H9 (cell line): ENCODE results near the gene SMC3. TPM values are rescaled to one million over a fixed set of nuclear protein-coding genes. Genes with fewer than 3 reads are reported as not detected.
A peak's percentile ranks its signal among the peaks of the same experiment; 100 is the strongest.

Source experiments
- DNase-seq: peaks from one replicate; pipeline ENCODE4 v3.0.0-alpha.2; 2017
- H2AFZ ChIP-seq: one replicate; pipeline ENCODE4 v1.6.1; 2013; ENCODE audit warnings: mild to moderate bottlenecking, low read length, control low read depth, moderate library complexity
- H2AK5ac ChIP-seq: 2 replicates; pipeline ENCODE4 v1.6.1; 2013; ENCODE audit warnings: low read length, control low read depth, mixed read lengths; ENCODE audit not compliant: insufficient read length
- H2BK120ac ChIP-seq: one replicate; pipeline ENCODE4 v1.6.1; 2013; ENCODE audit warnings: low read depth, mild to moderate bottlenecking, low read length, control low read depth, inconsistent platforms; ENCODE audit not compliant: poor library complexity, severe bottlenecking
- H2BK12ac ChIP-seq: 2 replicates; pipeline ENCODE4 v1.6.1; 2013; ENCODE audit warnings: low read length, control low read depth, mixed read lengths, low read depth; ENCODE audit not compliant: insufficient read length
- H2BK15ac ChIP-seq: 2 replicates; pipeline ENCODE4 v1.6.1; 2013; ENCODE audit warnings: low read depth, low read length, control low read depth
- H2BK20ac ChIP-seq: one replicate; pipeline ENCODE4 v1.6.1; 2013; ENCODE audit warnings: low read depth, mild to moderate bottlenecking, low read length, control low read depth, inconsistent platforms; ENCODE audit not compliant: poor library complexity, severe bottlenecking
- H2BK5ac ChIP-seq: 2 replicates; pipeline ENCODE4 v1.6.1; 2013; ENCODE audit warnings: low read length, control low read depth, mixed read lengths; ENCODE audit not compliant: insufficient read length
- H3K14ac ChIP-seq: 2 replicates; pipeline ENCODE4 v1.6.1; 2013; ENCODE audit warnings: low read length, control low read depth; ENCODE audit not compliant: insufficient read depth
- H3K18ac ChIP-seq: 2 replicates; pipeline ENCODE4 v1.6.1; 2013; ENCODE audit warnings: low read depth, mild to moderate bottlenecking, mixed read lengths, low read length, control low read depth; ENCODE audit not compliant: insufficient read length
- H3K23ac ChIP-seq: 2 replicates; pipeline ENCODE4 v1.6.1; 2013; ENCODE audit warnings: low read length, control low read depth, mixed read lengths, low read depth; ENCODE audit not compliant: insufficient read length
- H3K23me2 ChIP-seq: 2 replicates; pipeline ENCODE4 v1.6.1; 2013; ENCODE audit warnings: low read depth, mild to moderate bottlenecking, mixed read lengths, low read length, control low read depth; ENCODE audit not compliant: insufficient read length, poor library complexity, severe bottlenecking
- H3K27ac ChIP-seq: 2 replicates; pipeline ENCODE4 v1.5.1; 2013; ENCODE audit warnings: low read length, control low read depth, mixed read lengths, low read depth; ENCODE audit not compliant: insufficient read length
- H3K27me3 ChIP-seq: 2 replicates; pipeline ENCODE4 v1.6.1; 2013; ENCODE audit warnings: low read length, control low read depth, inconsistent platforms; ENCODE audit not compliant: insufficient read depth
- H3K4ac ChIP-seq: 2 replicates; pipeline ENCODE4 v1.6.1; 2013; ENCODE audit warnings: low read depth, mild to moderate bottlenecking, control low read depth, inconsistent platforms, low read length, moderate library complexity
- H3K4me1 ChIP-seq: 2 replicates; pipeline ENCODE4 v1.6.1; 2013; ENCODE audit warnings: low read length, control low read depth, inconsistent platforms; ENCODE audit not compliant: insufficient read depth
- H3K4me2 ChIP-seq: 2 replicates; pipeline ENCODE4 v1.6.1; 2013; ENCODE audit warnings: low read length, control low read depth, mixed read lengths; ENCODE audit not compliant: insufficient read length, insufficient read depth
- H3K56ac ChIP-seq: 2 replicates; pipeline ENCODE4 v1.6.1; 2013; ENCODE audit warnings: low read depth, mild to moderate bottlenecking, mixed read lengths, low read length, control low read depth; ENCODE audit not compliant: insufficient read length
- H3K79me1 ChIP-seq: 2 replicates; pipeline ENCODE4 v1.6.1; 2013; ENCODE audit warnings: low read depth, mild to moderate bottlenecking, moderate library complexity, low read length, control low read depth, inconsistent platforms; ENCODE audit not compliant: insufficient read depth, poor library complexity, severe bottlenecking
- H3K79me2 ChIP-seq: 2 replicates; pipeline ENCODE4 v1.6.1; 2013; ENCODE audit warnings: low read length, control low read depth, inconsistent platforms; ENCODE audit not compliant: insufficient read depth
- H3K9ac ChIP-seq: 2 replicates; pipeline ENCODE4 v1.6.1; 2013; ENCODE audit warnings: low read length, control low read depth, mixed read lengths; ENCODE audit not compliant: insufficient read length; ENCODE audit errors: extremely low read depth
- H3K9me3 ChIP-seq: one replicate; pipeline ENCODE4 v1.6.1; 2013; ENCODE audit warnings: low read depth, low read length, inconsistent platforms; ENCODE audit not compliant: control insufficient read depth
- H3T11ph ChIP-seq: one replicate; pipeline ENCODE4 v1.6.1; 2013; ENCODE audit warnings: mild to moderate bottlenecking, low read length, control low read depth, inconsistent platforms
- H4K20me1 ChIP-seq: one replicate; pipeline ENCODE4 v1.6.1; 2013; ENCODE audit not compliant: control insufficient read depth, insufficient read length, insufficient read depth
- H4K5ac ChIP-seq: 2 replicates; pipeline ENCODE4 v1.6.1; 2013; ENCODE audit warnings: low read depth, mild to moderate bottlenecking, mixed read lengths, low read length, control low read depth; ENCODE audit not compliant: insufficient read length
- H4K8ac ChIP-seq: replicated peaks from 2 replicates; pipeline ENCODE4 v1.6.1; 2013; ENCODE audit warnings: low read length, control low read depth, mixed read lengths, low read depth; ENCODE audit not compliant: insufficient read length
- H4K91ac ChIP-seq: 2 replicates; pipeline ENCODE4 v1.6.1; 2013; ENCODE audit warnings: low read depth, mild to moderate bottlenecking, moderate library complexity, mixed read lengths, low read length, control low read depth; ENCODE audit not compliant: insufficient read length
- H3K27ac Mint-ChIP-seq, 3 experiments: 2 replicates in 2 of 3; 3 replicates in 1 of 3; pipeline ENCODE4 v1.8.0; 2020 to 2021; ENCODE audit warnings: mixed read lengths in 3 of 3, mild to moderate bottlenecking in 1 of 3, moderate library complexity in 1 of 3
- H3K27me3 Mint-ChIP-seq: 2 replicates; pipeline ENCODE4 v1.8.0; 2021; ENCODE audit warnings: low read depth, mild to moderate bottlenecking, moderate library complexity, mixed read lengths
- H3K36me3 Mint-ChIP-seq, 3 experiments: 2 replicates in 2 of 3; 3 replicates in 1 of 3; pipeline ENCODE4 v1.8.0; 2020 to 2021; ENCODE audit warnings: low read depth in 3 of 3, mixed read lengths in 3 of 3; ENCODE audit not compliant: insufficient read depth in 1 of 3
- H3K4me1 Mint-ChIP-seq, 2 experiments: 2 replicates each; pipeline ENCODE4 v1.8.0; 2020; ENCODE audit warnings: mixed read lengths in 2 of 2
- H3K4me3 Mint-ChIP-seq, 2 experiments: 2 replicates in 1 of 2; 3 replicates in 1 of 2; pipeline ENCODE4 v1.8.0; 2020 to 2021; ENCODE audit warnings: mild to moderate bottlenecking in 2 of 2, mixed read lengths in 2 of 2, moderate library complexity in 1 of 2
- H3K9me3 Mint-ChIP-seq, 2 experiments: 2 replicates in 1 of 2; 3 replicates in 1 of 2; pipeline ENCODE4 v1.8.0; 2020; ENCODE audit warnings: mild to moderate bottlenecking in 2 of 2, mixed read lengths in 2 of 2, moderate library complexity in 1 of 2
- CTCF ChIP-seq: fragments of 200-600 bp; sonication (generic); conservative IDR thresholded peaks from 3 replicates; pipeline ENCODE4 v1.8.0; 2021; ENCODE audit warnings: antibody characterized with exemption, mild to moderate bottlenecking
- WGBS: extraction: QIAGEN DNeasy Blood & Tissue Kit; methylation state at CpG from one replicate; pipeline ENCODE4 v1.1.7; 2013; ENCODE audit warnings: missing lambda C conversion rate, low lambda C conversion rate, mixed read lengths; ENCODE audit not compliant: insufficient read length; ENCODE audit errors: extremely low coverage; 5-methylcytosine and 5-hydroxymethylcytosine counted together
- long read RNA-seq: library from polyadenylated mRNA; unstranded; transcript quantifications from one replicate; pipeline ENCODE4 v2.0.0, GENCODE V29; 2020
- total RNA-seq: library from RNA; stranded (reverse); gene quantifications from 2 replicates; pipeline ENCODE4 v1.2.1, GENCODE V29; 2021

SMC3 gene
- 80.6 and 82.4 TPM in 2 replicates for total RNA-seq
- long read RNA-seq, full-length matches to known transcripts: 1 of 232 reads
- long read RNA-seq, partial matches to known transcripts: 222 of 232 reads
- long read RNA-seq, other reads (novel, unspliced or antisense): 9 of 232 reads

GRCh38 chr10:110567201-110568054 is at the start of gene SMC3:
Gene SMC3, plus strand, starts transcription at chr10:110567695. Its CDS starts 122 bp downstream, at chr10:110567817.
- peaks cover 25% of the 10 kb centered on the region; the same call in 1 of the 2 replicates for H3K79me2 ChIP-seq
- no peak within 1 kb of the TSS for H2BK15ac ChIP-seq
- H3K23ac ChIP-seq: no peak within 1 kb of the TSS
- no peak within 1 kb of the TSS for H4K8ac ChIP-seq
- H3K23me2 ChIP-seq: peaks cover 5% of the 10 kb centered on the region
- H3K79me1 ChIP-seq: no peaks in the 10 kb centered on the region
- H3T11ph ChIP-seq: peak within 1 kb of the TSS; percentile 93
- peak within 1 kb of the TSS; percentile 97 for H3K9ac ChIP-seq
- H3K4me3 Mint-ChIP-seq: peak within 1 kb of the TSS; percentile 95 to 98
- H3K9me3 Mint-ChIP-seq: no peaks in the 10 kb centered on the region
- no peak within 1 kb of the TSS for H2BK20ac ChIP-seq
- H2BK5ac ChIP-seq: peak within 1 kb of the TSS; percentile 90
- H3K56ac ChIP-seq: peak within 1 kb of the TSS; percentile 87
- H3K27me3 ChIP-seq: no peaks in the 10 kb centered on the region
- no CpG with 5 or more reads among the region's 64 CpGs for WGBS
- no peaks in the 10 kb centered on the region for H4K20me1 ChIP-seq
- peak within 1 kb of the TSS; percentile 99 for H3K18ac ChIP-seq
- H3K4ac ChIP-seq: no peak within 1 kb of the TSS; the same call in 1 of the 2 replicates
- peak within 1 kb of the TSS; percentile 83 for H3K27ac ChIP-seq
- peak within 1 kb of the TSS; percentile 98 for H2BK120ac ChIP-seq
- H3K4me2 ChIP-seq: peak within 1 kb of the TSS; percentile 73
- no peak within 1 kb of the TSS for H2AK5ac ChIP-seq
- peaks cover 3% of the 10 kb centered on the region; the same call in 1 of the 2 replicates for H3K27me3 Mint-ChIP-seq
- H2AFZ ChIP-seq: peak within 1 kb of the TSS; percentile 93
- no peaks in the 10 kb centered on the region for H3K4me1 ChIP-seq
- peak within 1 kb of the TSS; percentile 70 for H4K91ac ChIP-seq
- no peak for TF ChIP-seq CTCF
- DNase-seq: peak; percentile 96
- peaks cover 27 to 30% of the 10 kb centered on the region in 2 experiments for H3K4me1 Mint-ChIP-seq
- no peak within 1 kb of the TSS for H2BK12ac ChIP-seq
- peaks cover 5 to 18% (median 16%) of the 10 kb centered on the region in 3 experiments; a peak in 6 of 7 replicates for H3K36me3 Mint-ChIP-seq
- H3K27ac Mint-ChIP-seq: peak within 1 kb of the TSS; percentile 99 to 100 (median 100)
- H4K5ac ChIP-seq: peak within 1 kb of the TSS; percentile 26
- H3K9me3 ChIP-seq: no peaks in the 10 kb centered on the region
- H3K14ac ChIP-seq: peak within 1 kb of the TSS; percentile 99
